Activated CD4-positive, CD25-positive, alpha-beta regulatory T cell treated with anti-CD3 and anti-CD28 coated beads, Interleukin-2, amount 50 U/mL, for 72 hours (primary cell): ENCODE results near the gene RHEB.
A peak's percentile ranks its signal among the peaks of the same experiment; 100 is the strongest.
"Not testable (repeated sequence)": the region's sequence is repeated elsewhere in the genome, so short reads cannot be mapped to it uniquely, and the experiment has no call there.

ENCODE experiments used
- DNase-seq: peaks from one replicate; pipeline ENCODE4 v3.0.0; 2021

Gene RHEB

GRCh38 chr7:151519765-151520418 lies at the start of gene RHEB:
Gene RHEB (minus strand): TSS chr7:151519895. CDS start chr7:151519511, 384 bp downstream.
- peak; percentile 98 for DNase-seq

GRCh38 chr7:151566897-151567320 lies 47.2 kb upstream of the RHEB start:
- no peak for DNase-seq

- DNase-seq = no peak
Observed at GRCh38 chr7:151565541-151565940, 45.8 kb upstream of the RHEB start.

- no peak for DNase-seq
Observed at GRCh38 chr7:151560243-151560642, 40.5 kb upstream of the RHEB start.

GRCh38 chr7:151559557-151560183 lies 40.0 kb upstream of the RHEB start:
- DNase-seq = no peak

GRCh38 chr7:151558575-151558974 lies 38.9 kb upstream of the RHEB start:
- DNase-seq = no peak

- no peak for DNase-seq
Observed at GRCh38 chr7:151556592-151556991, 36.9 kb upstream of the RHEB start.

GRCh38 chr7:151553356-151553755 lies 33.7 kb upstream of the RHEB start:
- no peak for DNase-seq

- no peak for DNase-seq
Observed at GRCh38 chr7:151552352-151553028, 32.8 kb upstream of the RHEB start.

GRCh38 chr7:151551820-151552219 lies 32.1 kb upstream of the RHEB start:
- no peak for DNase-seq

- no peak for DNase-seq
Observed at GRCh38 chr7:151550656-151551286, 31.1 kb upstream of the RHEB start.

- no peak for DNase-seq
Observed at GRCh38 chr7:151549644-151550043, 29.9 kb upstream of the RHEB start.

- no peak for DNase-seq
Observed at GRCh38 chr7:151549083-151549482, 29.4 kb upstream of the RHEB start.

- DNase-seq = no peak
Observed at GRCh38 chr7:151544183-151544582, 24.5 kb upstream of the RHEB start.

- DNase-seq = no peak
Observed at GRCh38 chr7:151542606-151543130, 23.0 kb upstream of the RHEB start.

GRCh38 chr7:151541709-151542499 lies 22.2 kb upstream of the RHEB start:
- DNase-seq = no peak

- DNase-seq = no peak
Observed at GRCh38 chr7:151540146-151540545, 20.5 kb upstream of the RHEB start.

GRCh38 chr7:151539088-151539671 lies 19.5 kb upstream of the RHEB start:
- DNase-seq = no peak

GRCh38 chr7:151537818-151538561 lies 18.3 kb upstream of the RHEB start:
- no peak for DNase-seq

- not testable (repeated sequence) for DNase-seq
Observed at GRCh38 chr7:151536178-151536577, 16.5 kb upstream of the RHEB start.

- no peak for DNase-seq
Observed at GRCh38 chr7:151529842-151530241, 10.1 kb upstream of the RHEB start.
